Forelimb muscle (tissue), 1 donor: ENCODE data around the gene CNTN4. TPM values are rescaled to one million over a fixed set of nuclear protein-coding genes. Genes with fewer than 3 reads are reported as not detected.
A peak's percentile ranks its signal among the peaks of the same experiment; 100 is the strongest.

Source experiments
- DNase-seq: peaks from one replicate; pipeline ENCODE4 v3.0.0-alpha.2; 2013; ENCODE audit warnings: low read depth
- polyA plus RNA-seq: library from polyadenylated mRNA; unstranded; fragments of 120-200 nt; gene quantifications from one replicate; pipeline ENCODE4 v1.2.1, GENCODE V29; 2013; ENCODE audit not compliant: insufficient read length

Gene CNTN4
- polyA plus RNA-seq, 1 donor: 9.0 TPM

DNA sequence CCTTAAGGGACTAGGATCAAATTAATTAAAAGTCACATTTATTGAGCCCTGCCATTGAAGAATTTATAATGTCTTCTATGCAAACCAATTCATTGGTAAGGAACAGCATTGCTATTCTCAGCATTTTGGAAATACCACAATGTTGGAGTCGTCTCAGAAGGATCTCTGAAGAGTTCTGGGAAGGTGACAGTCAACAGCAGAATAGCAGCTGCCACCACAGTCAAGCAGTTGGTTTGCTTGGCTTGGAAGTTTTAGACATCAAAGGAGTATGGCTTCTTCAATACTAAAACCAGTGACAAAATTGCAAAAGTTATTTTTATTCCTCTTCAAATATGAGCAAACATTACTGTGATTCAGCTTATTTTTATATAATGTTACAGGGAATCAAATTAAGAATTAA lies 167.9 kb downstream of the CNTN4 start:
- DNase-seq: no peak

- DNase-seq: no peak
These were observed 170.1 kb downstream of the CNTN4 start for GRCh38 chr3:2268779-2269178.

GRCh38 chr3:2274526-2274925 lies 175.9 kb downstream of the CNTN4 start:
- no peak for DNase-seq

DNA sequence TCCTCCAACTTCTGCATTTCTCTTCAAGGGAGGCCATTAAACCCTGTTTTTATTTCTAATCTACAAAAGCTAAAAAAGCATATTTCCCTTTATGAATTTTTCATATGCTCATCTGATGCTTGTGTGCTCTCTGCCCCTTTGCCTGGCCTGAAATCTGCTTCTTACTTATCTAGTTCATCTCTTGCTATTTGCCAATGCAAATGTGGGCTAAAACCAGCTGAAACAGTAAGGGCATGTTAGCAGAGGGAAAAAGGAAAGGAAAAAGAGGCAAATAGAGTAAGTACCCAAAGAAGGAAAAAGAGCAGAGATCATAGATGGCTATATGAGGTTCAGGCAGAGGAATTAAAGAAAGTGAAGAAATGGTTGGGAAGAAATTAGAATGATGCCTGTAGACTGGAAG lies 185.2 kb downstream of the CNTN4 start:
- no peak for DNase-seq

- DNase-seq: no peak
These were observed 202.3 kb downstream of the CNTN4 start for GRCh38 chr3:2300938-2301337.

- no peak for DNase-seq
These were observed 202.7 kb downstream of the CNTN4 start for GRCh38 chr3:2301361-2301760.

- peak; percentile 29 for DNase-seq
These were observed 204.9 kb downstream of the CNTN4 start for GRCh38 chr3:2303566-2303965.

DNA sequence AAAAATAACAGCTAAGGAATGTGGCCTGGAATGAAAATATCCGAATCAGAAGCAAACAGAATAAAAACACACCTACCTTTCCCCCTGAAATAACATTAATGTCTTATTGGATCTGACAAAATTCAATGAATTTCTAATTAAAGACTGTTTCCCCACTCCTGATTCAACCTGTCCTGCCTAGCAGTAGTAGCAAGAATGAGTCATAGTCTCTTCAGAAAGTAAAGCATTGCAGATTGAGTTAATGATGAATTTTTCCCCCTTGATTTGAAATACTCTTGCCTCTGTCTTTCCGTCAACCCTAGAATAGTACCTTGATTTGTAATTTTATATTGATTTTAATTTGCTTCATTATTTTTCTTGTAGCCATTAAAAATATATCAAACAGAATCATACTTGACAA lies 212.4 kb downstream of the CNTN4 start:
- no peak for DNase-seq

DNA sequence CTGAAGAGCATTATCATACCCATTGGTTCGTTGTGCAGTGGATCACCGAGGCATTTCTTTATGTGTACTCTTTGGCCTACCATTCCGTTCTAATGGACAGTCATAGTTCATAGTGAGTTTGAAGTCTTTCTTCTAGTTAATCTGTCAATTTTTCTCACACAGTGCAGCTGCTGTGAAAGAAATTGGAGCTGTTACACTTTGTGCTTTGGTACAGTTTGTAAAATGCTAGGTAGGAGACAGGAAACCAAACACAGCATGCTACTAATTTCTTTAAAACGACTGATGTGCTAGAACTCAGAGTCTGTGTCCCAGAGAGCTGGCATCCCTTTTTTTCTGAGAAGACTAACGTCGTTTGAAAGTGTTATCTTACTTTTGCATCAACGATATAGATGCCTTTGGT lies 218.9 kb downstream of the CNTN4 start:
- DNase-seq: no peak

DNA sequence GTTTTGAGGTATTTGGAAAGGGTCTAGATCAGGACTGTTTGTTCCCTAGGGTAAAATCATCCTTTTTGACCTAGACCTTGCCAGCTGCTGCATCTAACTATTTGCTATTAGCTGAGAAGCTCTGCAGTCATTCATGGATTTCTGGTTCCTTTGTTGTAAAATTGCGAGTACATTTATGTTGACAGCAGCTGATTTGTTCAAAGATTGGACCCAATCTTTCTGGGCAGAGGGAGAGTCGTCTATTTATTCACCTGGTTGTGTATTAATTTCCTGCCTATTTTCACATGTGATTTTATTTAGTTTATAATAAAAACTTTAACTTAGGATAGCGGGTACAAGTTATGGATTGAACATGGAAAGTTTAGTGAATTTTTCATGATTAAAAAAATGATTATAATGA lies 236.3 kb downstream of the CNTN4 start:
- DNase-seq: no peak

DNA sequence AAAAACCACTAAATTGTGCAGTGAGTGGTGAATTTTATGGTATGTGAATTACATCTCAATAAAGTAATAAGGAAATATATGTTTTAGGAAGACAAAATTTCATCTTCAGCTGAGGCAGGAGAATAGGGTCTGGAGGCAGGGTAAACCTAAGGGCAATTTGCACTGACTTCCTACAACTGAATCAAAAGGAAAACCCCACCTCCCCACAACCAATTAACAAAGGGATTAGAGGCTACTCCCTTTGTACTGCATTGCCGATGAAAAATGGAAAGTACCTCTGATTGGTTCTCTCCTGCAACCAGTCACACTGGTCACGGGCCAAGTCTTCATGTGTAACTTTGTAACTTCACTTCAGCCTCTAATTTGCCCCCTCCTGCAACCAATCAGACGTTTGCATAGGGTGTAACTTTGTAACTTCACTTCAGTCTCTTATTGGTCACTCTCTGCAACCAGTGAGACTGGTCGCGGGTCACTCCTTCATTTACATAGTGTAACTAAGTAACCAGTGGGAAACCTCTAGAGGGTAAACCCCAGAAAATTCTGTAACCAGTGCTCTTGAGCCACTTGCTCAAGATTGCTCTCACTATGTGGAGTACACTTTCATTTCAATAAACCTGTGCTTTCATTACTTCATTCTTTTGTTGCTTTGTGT lies 244.5 kb downstream of the CNTN4 start:
- no peak for DNase-seq

DNA sequence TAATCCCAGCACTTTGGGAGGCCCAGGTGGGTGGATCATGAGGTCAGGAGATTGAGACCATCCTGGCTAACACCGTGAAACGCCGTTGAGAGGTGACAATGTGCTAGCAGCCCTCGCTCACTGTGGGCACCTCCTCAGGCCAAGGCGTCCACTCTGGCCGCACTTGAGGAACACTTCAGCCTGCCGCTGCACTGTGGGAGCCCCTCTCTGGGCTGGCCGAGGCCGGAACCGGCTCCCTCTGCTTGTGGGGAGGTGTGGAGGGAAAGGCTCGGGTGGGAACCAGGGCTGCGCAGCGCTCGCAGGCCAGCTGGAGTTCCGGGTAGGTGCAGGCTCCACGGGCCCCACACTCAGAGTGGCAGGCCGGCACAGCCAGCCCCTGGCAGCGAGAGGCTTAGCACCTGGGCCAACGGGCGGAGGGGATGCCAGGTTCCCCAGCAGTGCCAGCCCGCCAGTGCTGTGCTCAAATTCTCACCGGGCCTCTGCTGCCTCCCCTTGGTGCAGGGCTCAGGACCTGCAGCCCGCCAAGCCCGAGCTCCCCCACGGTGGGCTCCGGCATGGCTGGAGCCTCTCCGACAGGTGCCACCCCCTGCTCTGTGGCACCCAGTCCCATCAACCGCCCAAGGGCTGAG lies 253.6 kb downstream of the CNTN4 start:
- DNase-seq: no peak

GRCh38 chr3:2354702-2355101 lies 256.0 kb downstream of the CNTN4 start:
- no peak for DNase-seq

- DNase-seq: no peak
These were observed 257.8 kb downstream of the CNTN4 start for GRCh38 chr3:2356298-2356950.

DNA sequence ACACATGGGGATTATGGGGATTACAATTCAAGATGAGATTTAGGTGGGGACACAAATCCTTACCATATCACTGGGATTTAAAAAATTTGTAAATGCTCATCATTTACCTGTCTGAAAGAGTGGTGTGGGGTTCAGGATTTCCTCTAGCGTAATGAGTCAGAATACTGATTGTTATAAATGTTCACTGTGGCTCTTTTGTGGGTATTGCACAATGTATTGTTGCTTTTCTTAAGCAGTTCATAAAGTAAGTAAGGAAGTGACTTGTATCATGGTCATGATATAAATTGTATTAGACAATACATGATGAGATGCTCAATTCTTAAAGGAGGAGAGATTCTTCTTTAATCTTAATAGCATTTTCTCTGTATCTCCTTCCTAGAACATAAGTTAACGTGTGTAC lies 262.1 kb downstream of the CNTN4 start:
- DNase-seq: no peak

DNA sequence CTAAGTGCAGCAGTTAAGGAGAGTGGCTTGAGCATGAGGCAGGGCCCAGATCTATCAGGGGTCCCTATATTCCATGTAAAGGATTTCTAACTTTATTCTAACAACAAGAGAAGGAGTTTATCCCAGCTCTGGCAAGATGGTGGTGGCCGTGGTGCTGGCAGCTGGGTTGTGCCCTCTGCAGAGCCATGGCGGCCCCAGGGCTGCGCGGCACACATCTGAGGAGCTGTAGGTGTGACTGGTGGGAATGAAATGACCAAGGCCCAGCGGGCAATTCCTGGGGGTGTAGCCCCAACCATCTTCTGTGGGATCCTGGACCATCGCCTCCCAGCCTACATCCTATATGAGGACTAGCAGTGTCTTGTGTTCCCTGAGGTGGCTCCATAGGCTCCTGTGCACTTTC lies 263.5 kb downstream of the CNTN4 start:
- no peak for DNase-seq

- no peak for DNase-seq
These were observed 265.2 kb downstream of the CNTN4 start for GRCh38 chr3:2363854-2364253.

- no peak for DNase-seq
These were observed 271.7 kb downstream of the CNTN4 start for GRCh38 chr3:2370317-2370716.

DNA sequence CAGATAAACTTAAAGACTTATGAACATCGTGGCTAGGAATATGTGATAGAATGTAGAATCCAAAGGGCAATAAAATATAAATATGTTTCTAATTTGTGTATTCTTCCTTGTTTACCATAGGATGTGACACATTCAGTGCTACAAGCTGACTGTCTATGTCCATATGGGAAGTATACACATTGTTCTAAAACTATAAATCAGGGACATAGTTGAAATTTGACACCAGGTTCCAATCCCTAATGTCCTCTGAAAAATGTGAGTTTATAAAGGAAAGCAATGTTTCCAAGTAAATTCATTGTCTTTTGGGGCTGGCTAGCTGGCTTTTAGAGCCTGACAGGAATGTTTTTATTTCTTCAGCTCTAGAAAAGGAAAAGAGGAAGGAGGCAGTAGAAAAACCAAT lies 273.6 kb downstream of the CNTN4 start:
- DNase-seq: peak; percentile 61

DNA sequence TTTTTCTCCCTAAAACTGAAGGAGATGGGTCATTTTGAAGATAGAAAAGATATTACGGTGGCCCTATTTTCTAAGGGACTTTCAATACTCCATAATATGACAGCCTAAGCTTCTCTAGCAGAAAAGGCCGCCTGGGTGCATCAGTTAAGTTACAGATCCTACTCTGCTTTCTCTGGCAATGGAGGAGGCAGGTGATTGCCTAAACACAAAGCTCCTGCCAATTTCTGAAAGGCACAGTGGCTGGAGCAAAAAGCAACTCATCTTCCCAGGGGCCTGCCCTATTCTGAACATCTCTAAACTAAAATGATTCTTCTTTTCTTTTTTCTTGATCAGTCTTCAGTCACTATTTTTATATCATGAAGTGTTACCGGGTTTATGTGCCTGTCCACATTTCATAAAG lies 276.7 kb downstream of the CNTN4 start:
- DNase-seq: no peak

DNA sequence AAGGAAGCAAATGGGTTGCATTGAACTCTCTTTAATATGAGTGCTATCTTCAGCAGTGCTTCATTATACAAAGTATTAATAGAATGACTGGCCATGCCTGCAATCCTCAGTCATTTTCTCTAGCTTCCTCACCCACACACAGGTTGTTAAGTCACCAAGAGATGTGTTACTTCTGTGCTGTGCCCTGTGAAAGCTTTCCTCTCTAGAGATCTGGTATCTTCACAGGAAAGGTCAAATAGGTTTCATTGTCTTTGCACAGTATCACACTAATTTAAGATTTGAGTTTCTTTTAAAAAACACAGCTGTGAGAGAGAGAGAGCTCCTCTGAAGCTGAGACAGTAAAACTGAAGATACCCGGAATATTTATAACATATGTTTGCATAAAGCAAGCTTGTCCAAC lies 278.6 kb downstream of the CNTN4 start:
- no peak for DNase-seq

DNA sequence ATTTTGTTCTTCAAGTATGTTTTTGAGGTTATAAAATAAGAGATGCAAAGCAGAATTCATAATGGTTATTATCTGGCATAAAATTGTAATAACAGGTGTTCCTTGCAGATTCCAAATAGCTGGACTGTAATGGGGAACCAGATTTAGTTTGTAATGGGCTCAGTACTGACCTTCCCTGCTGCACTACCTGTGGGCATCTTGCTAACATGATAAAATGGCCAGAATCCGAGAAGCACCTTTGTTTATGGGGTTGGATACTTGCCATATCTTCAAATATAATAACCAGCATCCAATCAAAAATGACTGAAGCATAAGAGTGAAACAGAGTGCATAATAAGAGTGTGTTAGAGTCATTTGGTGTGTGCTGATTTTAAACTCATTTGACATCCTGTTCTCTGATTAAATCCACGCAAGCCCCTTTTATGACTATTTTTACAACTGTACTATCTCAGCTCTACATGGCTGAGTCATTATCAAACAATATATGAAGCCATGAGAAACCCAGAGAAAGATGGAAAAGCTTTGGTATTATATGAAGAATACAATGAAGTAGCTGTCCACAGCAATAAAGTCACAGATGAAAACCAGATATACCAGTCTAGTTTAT lies 292.4 kb downstream of the CNTN4 start:
- DNase-seq: no peak

DNA sequence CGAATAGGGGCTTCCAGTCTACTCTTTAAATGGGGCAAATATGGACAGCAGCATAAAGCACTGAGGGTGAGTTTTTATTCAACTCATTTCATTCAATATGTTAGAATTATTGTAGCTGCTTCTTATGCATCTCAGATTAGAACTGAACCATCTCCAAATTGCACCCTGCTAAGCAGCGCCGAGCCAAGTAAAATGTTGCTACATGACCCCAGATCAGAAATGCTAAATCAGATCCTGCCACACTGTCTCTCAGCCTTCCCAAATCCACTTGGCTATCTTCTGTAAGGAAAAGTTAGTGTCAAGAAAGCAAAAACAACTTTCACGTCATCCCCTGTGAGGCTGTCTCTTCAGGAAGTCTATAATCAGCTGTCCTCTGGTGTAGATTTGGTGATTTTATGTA lies 293.2 kb downstream of the CNTN4 start:
- no peak for DNase-seq
